HUES6 (cell line): ENCODE data around the gene MTF1.

ENCODE experiments used
- H3K27ac ChIP-seq: 2 replicates; pipeline ENCODE4 v1.7.0; 2013; ENCODE audit warnings: low read depth, mild to moderate bottlenecking, low read length, inconsistent platforms
- H3K27me3 ChIP-seq: 2 replicates; pipeline ENCODE4 v1.6.1; 2013; ENCODE audit warnings: low read length; ENCODE audit not compliant: control insufficient read depth, insufficient read depth
- H3K36me3 ChIP-seq: 2 replicates; pipeline ENCODE4 v1.6.1; 2013; ENCODE audit warnings: low read length; ENCODE audit not compliant: control insufficient read depth, insufficient read depth
- H3K4me1 ChIP-seq: 2 replicates; pipeline ENCODE4 v1.6.1; 2013; ENCODE audit warnings: low read length; ENCODE audit not compliant: control insufficient read depth, insufficient read depth
- H3K4me3 ChIP-seq: 2 replicates; pipeline ENCODE4 v1.5.1; 2013; ENCODE audit warnings: low read depth, low read length
- H3K9ac ChIP-seq: one replicate; pipeline ENCODE4 v1.6.1; 2013; ENCODE audit warnings: mild to moderate bottlenecking, low read length
- H3K9me3 ChIP-seq: 2 replicates; pipeline ENCODE4 v1.6.1; 2013; ENCODE audit warnings: low read depth, low read length; ENCODE audit not compliant: control insufficient read depth, insufficient read depth

MTF1 gene

DNA sequence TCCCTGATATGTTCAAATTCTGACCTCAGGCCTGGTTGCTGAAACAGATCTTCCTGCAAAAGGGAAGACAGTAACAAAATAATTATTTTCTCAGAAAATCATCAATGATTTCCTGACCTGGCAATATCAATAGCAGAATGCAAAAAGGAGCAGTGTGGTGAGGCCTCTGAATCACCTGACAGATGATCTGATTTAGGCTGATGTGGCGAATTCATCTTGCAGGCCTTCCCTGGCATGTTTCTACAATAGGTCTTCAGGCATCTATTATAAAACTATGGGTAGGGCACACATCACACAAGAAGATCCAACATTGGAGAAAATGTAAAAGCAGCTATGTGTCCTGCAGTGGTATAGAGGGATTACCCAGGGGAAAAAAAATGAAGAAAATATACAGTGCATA lies 7.1 kb upstream of the MTF1 start:
- Histone ChIP-seq H3K4me1 (no peaks in the 10 kb centered on the region), H3K27me3 (no peaks in the 10 kb centered on the region), H3K4me3 (no peak overlapping the region), H3K27ac (no peak overlapping the region), H3K9me3 (no peaks in the 10 kb centered on the region), H3K36me3 (peaks cover 64% of the 10 kb centered on the region), H3K9ac (no peak overlapping the region)

DNA sequence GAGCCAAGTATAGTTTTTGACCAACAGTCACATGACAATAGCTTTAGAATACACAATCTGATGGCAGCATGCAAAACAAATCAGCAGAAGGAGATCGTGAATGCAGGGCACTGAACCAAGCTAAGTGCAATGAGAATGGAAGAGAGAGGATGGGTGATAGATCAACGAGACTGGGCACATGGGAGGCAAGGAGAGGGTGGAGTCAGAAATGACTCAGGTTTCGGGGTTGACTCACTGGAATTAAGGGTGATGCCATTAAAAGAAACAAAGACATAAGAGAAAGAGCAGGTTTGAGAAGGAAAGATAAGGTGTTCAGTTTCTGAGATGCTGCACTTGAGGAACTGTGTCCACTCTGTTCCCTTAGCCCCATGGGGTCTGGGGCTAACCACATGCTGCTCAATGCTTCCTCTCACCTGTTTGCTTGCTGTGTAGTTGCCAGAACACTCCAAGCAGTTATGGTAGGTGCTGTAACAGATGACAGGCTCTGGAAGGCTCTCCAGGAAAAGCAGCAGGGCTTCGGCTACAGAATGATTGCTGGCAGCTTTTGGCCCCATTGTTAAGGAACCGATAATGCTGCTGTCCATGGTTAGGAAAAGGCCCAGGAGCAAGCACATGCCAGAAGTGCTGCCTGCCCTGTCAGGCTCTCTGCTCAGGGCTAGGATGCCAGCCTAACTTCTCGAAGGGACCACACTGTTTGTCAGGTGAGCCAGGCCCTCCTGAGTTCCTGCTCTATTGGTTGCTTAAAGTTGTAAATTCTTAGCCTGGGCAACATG lies 6.1 kb upstream of the MTF1 start:
- H3K36me3 ChIP-seq = peaks cover 63% of the 10 kb centered on the region
- H3K27ac ChIP-seq = no peak overlapping the region
- H3K9ac ChIP-seq = no peak overlapping the region
- H3K27me3 ChIP-seq = no peaks in the 10 kb centered on the region
- no peaks in the 10 kb centered on the region for H3K4me1 ChIP-seq
- H3K4me3 ChIP-seq = no peak overlapping the region
- no peaks in the 10 kb centered on the region for H3K9me3 ChIP-seq

DNA sequence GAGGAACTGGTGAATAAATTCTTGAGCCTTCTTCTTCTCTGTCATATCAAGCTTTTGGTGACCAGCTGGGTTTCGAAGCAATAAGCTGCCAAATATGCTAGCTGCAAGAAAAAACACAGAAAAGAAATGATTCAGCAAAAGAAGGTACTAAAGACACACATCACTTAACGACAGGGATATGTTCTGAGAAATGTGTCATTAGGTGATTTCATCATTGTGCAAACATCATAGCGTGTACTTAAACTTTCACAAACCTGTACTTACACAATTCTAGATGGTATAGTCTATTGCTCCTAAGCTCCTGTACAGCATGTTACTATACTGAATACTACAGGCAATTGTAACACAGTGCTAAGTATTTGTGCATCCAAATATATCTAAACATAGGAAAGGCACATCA lies 2.9 kb upstream of the MTF1 start:
- H3K9ac ChIP-seq = no peak overlapping the region
- H3K9me3 ChIP-seq = no peaks in the 10 kb centered on the region
- no peaks in the 10 kb centered on the region for H3K27me3 ChIP-seq
- H3K27ac ChIP-seq = no peak overlapping the region
- H3K4me1 ChIP-seq = peaks cover 7% of the 10 kb centered on the region
- H3K4me3 ChIP-seq = no peak overlapping the region
- peaks cover 47% of the 10 kb centered on the region for H3K36me3 ChIP-seq

- peaks cover 7% of the 10 kb centered on the region for H3K4me1 ChIP-seq
- no peaks in the 10 kb centered on the region for H3K9me3 ChIP-seq
- H3K27me3 ChIP-seq = no peaks in the 10 kb centered on the region
- H3K27ac ChIP-seq = no peak overlapping the region
- H3K36me3 ChIP-seq = peaks cover 44% of the 10 kb centered on the region
- no peak overlapping the region for H3K4me3 ChIP-seq
- no peak overlapping the region for H3K9ac ChIP-seq
Observed at GRCh38 chr1:37861151-37861550, 1.8 kb upstream of the MTF1 start.

DNA sequence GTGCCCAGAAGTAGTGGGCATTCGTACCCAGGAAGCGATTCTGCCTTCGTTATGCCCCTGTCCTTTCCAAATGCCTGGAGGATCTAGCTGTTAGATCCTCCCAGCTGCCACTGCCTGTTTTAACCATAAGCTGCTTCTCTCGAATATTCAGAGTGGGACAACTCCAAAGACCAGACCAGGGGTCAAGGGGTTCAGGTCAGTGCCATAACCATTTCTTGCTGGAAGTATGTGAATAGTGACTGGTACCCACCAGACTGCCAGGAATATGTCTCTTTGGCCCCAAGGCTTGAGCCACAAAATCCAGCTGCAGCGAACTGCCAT lies 914 bp upstream of the MTF1 start:
- H3K9ac ChIP-seq = peak overlapping the region; percentile 89
- no peak overlapping the region for H3K27ac ChIP-seq

GRCh38 chr1:37858931-37859506 lies 373 bp downstream of the MTF1 start:
- Histone ChIP-seq H3K27me3 (no peaks in the 10 kb centered on the region), H3K4me1 (peaks cover 7% of the 10 kb centered on the region), H3K36me3 (peaks cover 30% of the 10 kb centered on the region), H3K27ac (peak overlapping the region; percentile 59; the same call in 1 of the 2 replicates), H3K9ac (peak overlapping the region; percentile 89), H3K4me3 (peak overlapping the region; percentile 97), H3K9me3 (no peaks in the 10 kb centered on the region)

More for the DNA sequence above, 914 bp upstream of the MTF1 start:
- H3K36me3 ChIP-seq = peaks cover 37% of the 10 kb centered on the region
- peak overlapping the region; percentile 97 for H3K4me3 ChIP-seq
- H3K9me3 ChIP-seq = no peaks in the 10 kb centered on the region
- H3K27me3 ChIP-seq = no peaks in the 10 kb centered on the region
- peaks cover 7% of the 10 kb centered on the region for H3K4me1 ChIP-seq

DNA sequence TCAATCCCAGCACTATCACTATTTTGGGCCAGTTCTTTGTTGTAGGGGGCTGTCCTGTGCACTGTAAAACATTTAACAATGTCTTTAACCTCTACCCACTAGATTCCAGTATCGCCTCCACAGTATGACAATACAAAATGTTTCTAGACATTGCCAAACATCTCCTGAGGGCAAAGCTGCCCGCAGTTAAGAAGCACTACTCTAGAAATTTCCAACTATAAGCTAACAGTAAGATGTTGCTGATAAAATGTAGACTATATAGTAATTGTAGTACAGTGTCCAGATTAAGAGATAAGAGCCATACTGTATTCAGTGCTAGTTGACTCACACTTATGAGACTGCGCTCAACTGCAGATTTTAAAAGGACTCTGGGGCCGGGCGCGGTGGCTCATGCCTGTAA lies 5.0 kb downstream of the MTF1 start:
- Histone ChIP-seq H3K9ac (no peak overlapping the region), H3K4me3 (no peak overlapping the region), H3K9me3 (no peaks in the 10 kb centered on the region), H3K36me3 (peaks cover 13% of the 10 kb centered on the region), H3K27me3 (no peaks in the 10 kb centered on the region), H3K27ac (no peak overlapping the region), H3K4me1 (peaks cover 4% of the 10 kb centered on the region)

DNA sequence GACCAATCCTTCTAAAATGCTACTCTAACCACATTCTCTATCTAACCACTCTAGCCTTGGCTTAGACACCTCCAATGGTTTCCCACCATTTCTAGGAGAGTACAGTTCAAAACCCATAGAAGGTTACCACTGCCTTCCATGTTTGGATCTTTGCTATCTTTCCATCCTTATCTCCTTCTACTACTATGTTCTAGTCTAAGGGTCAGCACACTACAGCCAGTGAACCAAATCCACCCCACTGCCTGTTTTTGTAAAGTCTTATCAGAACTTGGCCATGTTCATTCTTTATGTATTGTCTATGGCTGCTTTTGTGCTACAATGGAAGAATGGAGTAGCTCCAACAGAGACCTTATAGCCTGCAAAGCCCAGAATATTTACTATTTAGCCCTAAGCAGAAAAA lies 6.2 kb downstream of the MTF1 start:
- H3K27me3 ChIP-seq = no peaks in the 10 kb centered on the region
- H3K36me3 ChIP-seq = peaks cover 14% of the 10 kb centered on the region
- no peaks in the 10 kb centered on the region for H3K9me3 ChIP-seq
- H3K27ac ChIP-seq = no peak overlapping the region
- H3K4me3 ChIP-seq = no peak overlapping the region
- no peaks in the 10 kb centered on the region for H3K4me1 ChIP-seq
- no peak overlapping the region for H3K9ac ChIP-seq

DNA sequence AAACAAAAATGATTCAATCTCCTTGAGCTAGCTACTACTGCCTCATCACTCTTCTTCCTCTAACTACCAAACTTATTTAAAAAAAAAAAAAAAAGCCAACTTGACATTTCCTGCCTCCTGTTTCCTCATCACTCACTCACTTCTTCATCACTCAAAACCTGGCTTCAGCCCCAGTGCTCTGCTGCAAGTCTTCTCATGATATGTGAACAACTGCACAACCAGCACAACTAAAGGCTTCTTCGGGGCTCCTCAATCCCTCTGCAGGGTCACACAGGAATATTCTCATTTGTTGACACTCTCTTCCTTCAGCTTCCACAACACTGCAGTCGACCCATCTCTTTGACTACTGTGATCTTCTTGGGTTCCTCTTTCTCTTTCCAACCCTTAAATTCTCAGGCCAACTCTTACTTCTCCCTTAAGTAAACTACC lies 7.6 kb downstream of the MTF1 start:
- H3K4me3 ChIP-seq = no peak overlapping the region
- no peak overlapping the region for H3K27ac ChIP-seq
- no peaks in the 10 kb centered on the region for H3K4me1 ChIP-seq
- H3K27me3 ChIP-seq = no peaks in the 10 kb centered on the region
- H3K9me3 ChIP-seq = no peaks in the 10 kb centered on the region
- peaks cover 7% of the 10 kb centered on the region; the same call in 1 of the 2 replicates for H3K36me3 ChIP-seq
- no peak overlapping the region for H3K9ac ChIP-seq

DNA sequence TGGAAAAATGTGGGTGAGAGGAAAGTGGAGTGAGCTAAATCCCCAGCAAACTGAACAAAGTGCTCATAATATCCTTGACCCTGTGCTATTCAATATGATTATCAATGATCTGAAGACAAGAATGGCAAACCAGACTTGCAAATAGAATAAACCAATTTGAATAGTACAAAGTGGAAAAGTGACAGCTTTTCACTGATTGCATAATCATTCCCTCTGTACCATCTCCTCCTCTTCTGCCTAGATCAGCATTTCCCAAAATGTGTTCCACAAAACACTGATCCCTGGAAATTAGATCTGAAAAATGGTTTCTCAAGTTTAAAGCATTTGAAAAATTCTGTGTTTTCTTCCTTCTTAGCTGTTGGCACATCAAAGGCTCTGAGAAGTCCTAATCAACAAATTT lies 8.1 kb downstream of the MTF1 start:
- no peak overlapping the region for H3K9ac ChIP-seq
- H3K27ac ChIP-seq = no peak overlapping the region
- H3K9me3 ChIP-seq = no peaks in the 10 kb centered on the region
- H3K4me3 ChIP-seq = no peak overlapping the region
- H3K4me1 ChIP-seq = no peaks in the 10 kb centered on the region
- peaks cover 7% of the 10 kb centered on the region; the same call in 1 of the 2 replicates for H3K36me3 ChIP-seq
- no peaks in the 10 kb centered on the region for H3K27me3 ChIP-seq

DNA sequence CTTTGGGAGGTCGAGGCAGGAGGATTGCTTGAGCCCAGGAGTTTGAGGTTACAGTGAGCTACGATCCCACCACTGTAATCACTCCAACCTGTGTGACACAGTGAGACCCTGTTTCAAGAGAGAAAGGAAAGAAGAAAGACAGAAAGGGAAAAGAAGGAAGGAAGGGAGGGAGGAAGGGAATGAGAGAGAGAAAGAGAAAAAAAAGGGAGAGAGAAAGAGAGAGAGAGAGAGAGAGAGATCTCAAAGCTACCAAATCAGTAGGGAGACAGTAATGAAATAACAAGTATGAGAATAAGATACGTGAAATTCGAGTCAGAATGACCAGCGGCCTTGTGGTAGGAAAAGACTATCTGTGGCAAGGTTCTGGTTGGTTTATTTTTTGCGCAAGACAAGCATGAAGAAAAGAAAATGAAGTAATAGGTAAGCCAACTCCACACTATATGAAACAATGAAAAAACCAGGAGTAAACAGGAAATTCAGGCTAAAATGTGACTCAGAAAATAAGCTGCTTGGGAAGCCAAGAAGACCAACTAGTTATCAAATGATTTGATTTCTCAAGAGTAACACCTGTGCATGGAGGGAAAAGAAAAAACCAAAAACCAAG lies 8.9 kb downstream of the MTF1 start:
- H3K27ac ChIP-seq = no peak overlapping the region
- no peak overlapping the region for H3K4me3 ChIP-seq
- peaks cover 7% of the 10 kb centered on the region; the same call in 1 of the 2 replicates for H3K36me3 ChIP-seq
- H3K9me3 ChIP-seq = no peaks in the 10 kb centered on the region
- no peak overlapping the region for H3K9ac ChIP-seq
- H3K27me3 ChIP-seq = no peaks in the 10 kb centered on the region
- H3K4me1 ChIP-seq = no peaks in the 10 kb centered on the region
